Measurements from ENCODE around the gene UVRAG. TPM values are rescaled to one million over a fixed set of nuclear protein-coding genes. Genes with fewer than 3 reads are reported as not detected.

UVRAG gene
- total and polyA plus RNA-seq, 2 experiments from 2014 or later = 21.6 to 34.0 TPM

- Histone ChIP-seq H3K36me3 (no peaks in the 10 kb centered on the region), H3K4me3 (no peak overlapping the region), H3K9me3 (ENCODE audit: low read depth) (no peaks in the 10 kb centered on the region), H3K27me3 (no peaks in the 10 kb centered on the region), H3K4me1 (ENCODE audit: low read depth) (no peaks in the 10 kb centered on the region), H3K27ac (no peak overlapping the region)
- TF ChIP-seq CTCF (IDR thresholded peaks at IDR 0.05; ENCODE audit: low read depth, low read length) = no peak
- DNase-seq (ENCODE audit: low read depth in 1 of 2, low spot score in 1 of 2) = no peak
These were observed 189.4 kb downstream of the UVRAG start for GRCh38 chr11:76004400-76004799.

GRCh38 chr11:76005756-76006155 lies 190.7 kb downstream of the UVRAG start:
- no peak for TF ChIP-seq CTCF (IDR thresholded peaks at IDR 0.05; ENCODE audit: low read depth, low read length)
- no peak for DNase-seq (ENCODE audit: low read depth in 1 of 2, low spot score in 1 of 2)
- Histone ChIP-seq H3K9me3 (ENCODE audit: low read depth) (no peaks in the 10 kb centered on the region), H3K36me3 (no peaks in the 10 kb centered on the region), H3K4me3 (no peak overlapping the region), H3K27me3 (no peaks in the 10 kb centered on the region), H3K4me1 (ENCODE audit: low read depth) (no peaks in the 10 kb centered on the region), H3K27ac (no peak overlapping the region)

GRCh38 chr11:76007166-76007565 lies 192.2 kb downstream of the UVRAG start:
- Histone ChIP-seq H3K4me1 (ENCODE audit: low read depth) (no peaks in the 10 kb centered on the region), H3K27ac (no peak overlapping the region), H3K4me3 (no peak overlapping the region), H3K27me3 (no peaks in the 10 kb centered on the region), H3K36me3 (no peaks in the 10 kb centered on the region), H3K9me3 (ENCODE audit: low read depth) (no peaks in the 10 kb centered on the region)
- TF ChIP-seq CTCF (IDR thresholded peaks at IDR 0.05; ENCODE audit: low read depth, low read length) = no peak
- DNase-seq (ENCODE audit: low read depth in 1 of 2, low spot score in 1 of 2) = no peak

- Histone ChIP-seq H3K36me3 (no peaks in the 10 kb centered on the region), H3K27me3 (no peaks in the 10 kb centered on the region), H3K27ac (no peak overlapping the region), H3K4me1 (ENCODE audit: low read depth) (no peaks in the 10 kb centered on the region), H3K9me3 (ENCODE audit: low read depth) (no peaks in the 10 kb centered on the region), H3K4me3 (no peak overlapping the region)
- TF ChIP-seq CTCF (IDR thresholded peaks at IDR 0.05; ENCODE audit: low read depth, low read length) = no peak
- DNase-seq (ENCODE audit: low read depth in 1 of 2, low spot score in 1 of 2) = peak in 1 of 2 donors; percentile 41
These were observed 193.5 kb downstream of the UVRAG start for GRCh38 chr11:76008474-76008873.

GRCh38 chr11:76010051-76010450 lies 195.0 kb downstream of the UVRAG start:
- Histone ChIP-seq H3K27me3 (no peaks in the 10 kb centered on the region), H3K9me3 (ENCODE audit: low read depth) (no peaks in the 10 kb centered on the region), H3K4me1 (ENCODE audit: low read depth) (peaks cover 5% of the 10 kb centered on the region), H3K27ac (no peak overlapping the region), H3K36me3 (no peaks in the 10 kb centered on the region), H3K4me3 (no peak overlapping the region)
- DNase-seq (ENCODE audit: low read depth in 1 of 2, low spot score in 1 of 2) = no peak
- no peak for TF ChIP-seq CTCF (IDR thresholded peaks at IDR 0.05; ENCODE audit: low read depth, low read length)

GRCh38 chr11:76013526-76013925 lies 198.5 kb downstream of the UVRAG start:
- DNase-seq (ENCODE audit: low read depth in 1 of 2, low spot score in 1 of 2) = no peak
- no peaks in the 10 kb centered on the region for H3K27me3 ChIP-seq
- H3K4me1 ChIP-seq (ENCODE audit: low read depth) = peaks cover 5% of the 10 kb centered on the region
- no peak overlapping the region for H3K4me3 ChIP-seq
- H3K27ac ChIP-seq = peak overlapping the region; percentile 50
- H3K9me3 ChIP-seq (ENCODE audit: low read depth) = no peaks in the 10 kb centered on the region
- no peak for TF ChIP-seq CTCF (IDR thresholded peaks at IDR 0.05; ENCODE audit: low read depth, low read length)
- peaks cover 4% of the 10 kb centered on the region for H3K36me3 ChIP-seq

Data from cardiac muscle cell (in vitro differentiated cells and primary cell).